ENCODE measurements around the gene CD27. TPM values are rescaled to one million over a fixed set of nuclear protein-coding genes. Genes with fewer than 3 reads are reported as not detected.

CD27 gene
- total and polyA plus RNA-seq, 9 of the 15 experiments (the other 6 are each of a cell fraction or from before 2014, with no cell fraction given) = 0.24 TPM; not detected in 8

DNA sequence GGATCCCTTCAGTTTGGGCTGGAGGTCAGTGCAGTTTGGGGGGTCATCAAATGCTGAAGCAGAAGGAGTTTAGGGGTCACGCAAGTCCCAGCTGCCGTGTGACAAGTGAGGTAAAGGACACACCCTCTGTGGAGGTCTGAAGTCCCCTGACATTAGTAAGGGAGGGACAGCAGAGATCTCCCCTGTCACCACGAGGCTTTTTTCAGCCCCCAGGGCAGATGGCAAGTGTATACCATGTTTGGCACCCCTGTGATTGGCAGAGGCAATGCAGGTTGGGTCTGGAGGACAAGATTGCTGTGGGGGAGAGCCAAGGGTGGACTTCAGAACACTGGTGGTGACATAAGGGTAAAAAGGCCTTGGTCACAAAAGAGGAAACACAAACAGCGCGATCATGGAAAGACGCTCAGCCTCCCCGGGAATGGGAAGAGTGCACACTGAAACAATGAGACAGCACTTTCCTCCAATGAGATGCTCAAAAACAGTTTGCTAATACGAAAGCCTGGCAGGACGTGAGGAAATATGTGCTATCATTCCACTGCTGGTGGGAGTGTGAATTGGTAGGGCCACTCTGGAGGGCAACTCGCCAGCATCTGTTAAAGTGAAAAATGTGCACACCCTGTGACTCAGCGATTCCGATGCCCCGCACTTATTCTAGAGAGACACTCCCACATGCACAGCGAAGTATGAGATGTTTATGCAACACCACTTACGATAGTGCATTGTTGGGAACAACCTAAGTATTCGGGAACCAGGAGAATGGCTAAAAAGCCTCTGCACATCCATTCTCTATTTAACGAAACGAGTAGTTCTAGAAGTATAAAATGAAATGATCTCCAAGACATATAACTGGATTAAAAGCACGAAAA lies 14.4 kb upstream of the CD27 start (continued):
- TF ChIP-seq, protein P1, sequence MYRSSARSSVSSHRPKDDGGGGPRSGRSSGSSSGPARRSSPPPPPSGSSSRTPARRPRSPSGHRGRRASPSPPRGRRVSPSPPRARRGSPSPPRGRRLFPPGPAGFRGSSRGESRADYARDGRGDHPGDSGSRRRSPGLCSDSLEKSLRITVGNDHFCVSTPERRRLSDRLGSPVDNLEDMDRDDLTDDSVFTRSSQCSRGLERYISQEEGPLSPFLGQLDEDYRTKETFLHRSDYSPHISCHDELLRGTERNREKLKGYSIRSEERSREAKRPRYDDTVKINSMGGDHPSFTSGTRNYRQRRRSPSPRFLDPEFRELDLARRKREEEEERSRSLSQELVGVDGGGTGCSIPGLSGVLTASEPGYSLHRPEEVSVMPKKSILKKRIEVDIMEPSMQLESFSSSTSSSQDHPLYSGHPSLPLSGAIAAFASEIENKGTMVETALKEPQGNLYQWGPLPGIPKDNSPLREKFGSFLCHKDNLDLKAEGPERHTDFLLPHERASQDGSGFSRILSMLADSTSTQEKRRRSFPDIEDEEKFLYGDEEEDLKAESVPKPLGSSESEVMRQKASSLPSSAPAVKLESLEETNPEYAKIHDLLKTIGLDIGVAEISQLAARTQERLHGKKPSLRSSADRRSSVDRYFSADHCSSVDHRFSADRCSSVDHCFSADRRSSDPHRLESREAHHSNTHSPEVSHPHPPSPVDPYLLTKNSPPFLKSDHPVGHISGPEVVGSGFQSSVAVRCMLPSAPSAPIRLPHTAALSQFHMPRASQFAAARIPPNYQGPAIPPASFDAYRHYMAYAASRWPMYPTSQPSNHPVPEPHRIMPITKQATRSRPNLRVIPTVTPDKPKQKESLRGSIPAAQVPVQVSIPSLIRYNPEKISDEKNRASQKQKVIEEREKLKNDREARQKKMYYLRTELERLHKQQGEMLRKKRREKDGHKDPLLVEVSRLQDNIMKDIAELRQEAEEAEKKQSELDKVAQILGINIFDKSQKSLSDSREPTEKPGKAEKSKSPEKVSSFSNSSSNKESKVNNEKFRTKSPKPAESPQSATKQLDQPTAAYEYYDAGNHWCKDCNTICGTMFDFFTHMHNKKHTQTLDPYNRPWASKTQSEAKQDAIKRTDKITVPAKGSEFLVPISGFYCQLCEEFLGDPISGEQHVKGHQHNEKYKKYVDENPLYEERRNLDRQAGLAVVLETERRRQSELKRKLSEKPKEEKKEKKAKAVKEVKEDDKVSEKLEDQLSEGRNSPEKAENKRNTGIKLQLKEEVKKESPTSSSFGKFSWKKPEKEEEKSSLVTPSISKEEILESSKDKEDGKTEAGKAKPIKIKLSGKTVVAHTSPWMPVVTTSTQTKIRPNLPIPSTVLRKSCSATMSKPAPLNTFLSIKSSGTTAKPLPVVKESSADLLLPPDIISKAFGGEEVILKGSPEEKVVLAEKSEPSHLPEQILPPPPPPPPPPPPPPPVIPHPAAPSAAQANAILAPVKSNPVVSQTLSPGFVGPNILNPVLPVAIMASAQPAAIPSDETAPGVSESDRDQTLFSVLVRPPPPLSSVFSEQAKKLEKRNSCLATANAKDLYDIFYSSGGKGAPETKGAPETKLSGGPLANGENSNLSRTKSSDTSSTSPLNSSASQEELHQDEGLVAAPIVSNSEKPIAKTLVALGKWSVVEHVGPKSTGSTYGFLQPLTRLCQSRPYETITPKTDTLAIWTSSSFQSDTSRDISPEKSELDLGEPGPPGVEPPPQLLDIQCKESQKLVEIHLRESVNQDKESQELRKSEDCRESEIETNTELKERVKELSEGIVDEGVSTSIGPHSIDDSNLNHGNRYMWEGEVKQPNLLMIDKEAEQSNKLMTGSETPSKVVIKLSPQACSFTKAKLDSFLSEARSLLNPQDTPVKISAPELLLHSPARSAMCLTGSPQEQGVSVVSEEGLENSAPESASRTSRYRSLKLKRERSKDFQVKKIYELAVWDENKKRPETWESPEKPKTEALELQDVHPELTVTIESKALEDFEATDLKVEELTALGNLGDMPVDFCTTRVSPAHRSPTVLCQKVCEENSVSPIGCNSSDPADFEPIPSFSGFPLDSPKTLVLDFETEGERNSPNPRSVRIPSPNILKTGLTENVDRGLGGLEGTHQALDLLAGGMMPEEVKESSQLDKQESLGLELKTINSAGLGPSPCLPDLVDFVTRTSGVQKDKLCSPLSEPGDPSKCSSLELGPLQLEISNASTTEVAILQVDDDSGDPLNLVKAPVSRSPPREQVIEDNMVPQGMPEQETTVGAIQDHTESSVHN (IDR thresholded peaks at IDR 0.05; ENCODE audit: borderline replicate concordance in 1 of 2, low read depth in 1 of 2) = peak in 1 of 2 experiments; percentile 84; a peak in 2 of 4 replicates
- TF ChIP-seq SREBF2 (CRISPR knock-in tag; IDR thresholded peaks at IDR 0.05) (no peak), KDM1A (IDR thresholded peaks at IDR 0.05) (peak in 1 of 2 experiments; percentile 42; a peak in 2 of 4 replicates), ZNF146 (CRISPR knock-in tag; IDR thresholded peaks at IDR 0.05; ENCODE audit: unreplicated experiment) (no peak), KDM4B (IDR thresholded peaks at IDR 0.05; ENCODE audit: borderline replicate concordance in 2 of 2, low read depth in 1 of 2) (no peak), MEF2A (IDR thresholded peaks at IDR 0.05; ENCODE audit: control insufficient read depth, low read depth, low read length) (no peak), POLR2A (conservative IDR thresholded peaks at IDR 0.05) (no peak)
- TF ChIP-seq, protein P2, sequence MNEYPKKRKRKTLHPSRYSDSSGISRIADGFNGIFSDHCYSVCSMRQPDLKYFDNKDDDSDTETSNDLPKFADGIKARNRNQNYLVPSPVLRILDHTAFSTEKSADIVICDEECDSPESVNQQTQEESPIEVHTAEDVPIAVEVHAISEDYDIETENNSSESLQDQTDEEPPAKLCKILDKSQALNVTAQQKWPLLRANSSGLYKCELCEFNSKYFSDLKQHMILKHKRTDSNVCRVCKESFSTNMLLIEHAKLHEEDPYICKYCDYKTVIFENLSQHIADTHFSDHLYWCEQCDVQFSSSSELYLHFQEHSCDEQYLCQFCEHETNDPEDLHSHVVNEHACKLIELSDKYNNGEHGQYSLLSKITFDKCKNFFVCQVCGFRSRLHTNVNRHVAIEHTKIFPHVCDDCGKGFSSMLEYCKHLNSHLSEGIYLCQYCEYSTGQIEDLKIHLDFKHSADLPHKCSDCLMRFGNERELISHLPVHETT (CRISPR knock-in tag; conservative IDR thresholded peaks at IDR 0.05 in 1 of 2, IDR thresholded peaks at IDR 0.05 in 1 of 2) = no peak
- TF ChIP-seq, protein P3, sequence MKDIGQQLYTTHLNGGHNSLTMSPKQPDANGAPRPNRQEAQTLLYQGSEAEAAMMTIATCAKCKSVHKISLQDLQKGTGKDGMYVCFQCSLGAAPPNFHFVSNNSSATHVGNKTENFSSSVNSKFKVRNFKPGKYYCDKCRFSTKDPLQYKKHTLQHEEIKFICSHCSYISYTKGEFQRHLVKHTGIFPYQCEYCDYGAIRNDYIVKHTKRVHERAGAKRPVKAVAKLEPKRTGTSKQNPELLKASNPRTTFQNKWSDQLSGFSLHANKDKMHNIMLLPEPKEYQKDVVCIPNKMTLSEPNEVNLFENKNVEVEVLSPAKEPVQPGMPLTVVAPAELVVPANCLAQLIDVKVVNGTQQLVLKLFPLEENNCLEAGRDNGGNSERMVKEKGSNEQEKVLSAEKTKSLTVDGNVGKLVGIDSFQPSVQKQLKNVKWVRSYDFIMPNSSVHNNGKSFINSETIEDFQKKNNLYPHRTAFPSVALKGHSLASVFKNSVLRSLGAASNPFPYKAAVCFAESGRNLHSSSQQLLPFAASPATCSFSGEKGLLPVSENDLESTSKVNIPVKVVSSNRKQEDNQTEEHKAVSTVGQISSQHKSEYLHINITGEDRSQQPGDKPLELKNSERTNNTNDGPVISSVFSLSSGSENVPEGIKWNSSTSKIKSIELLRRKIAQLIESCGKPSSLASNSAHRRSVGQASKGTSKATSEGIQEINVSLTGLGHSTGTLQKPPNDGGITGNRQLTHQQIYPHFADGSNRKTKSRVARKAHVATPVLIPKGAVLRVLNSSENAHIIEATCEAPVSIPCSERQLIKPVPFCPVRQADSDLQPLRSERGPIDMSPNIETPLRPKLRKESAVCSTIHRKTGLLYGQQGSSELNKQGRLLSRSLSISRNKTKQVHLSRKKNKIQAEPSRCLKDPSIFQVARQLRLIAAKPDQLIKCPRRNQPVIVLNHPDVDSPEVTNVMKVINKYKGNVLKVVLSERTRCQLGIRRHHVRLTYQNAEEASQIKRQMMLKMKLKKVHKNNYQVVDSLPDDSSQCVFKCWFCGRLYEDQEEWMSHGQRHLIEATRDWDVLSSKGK (CRISPR knock-in tag; IDR thresholded peaks at IDR 0.05) = no peak
- TF ChIP-seq, protein P4, sequence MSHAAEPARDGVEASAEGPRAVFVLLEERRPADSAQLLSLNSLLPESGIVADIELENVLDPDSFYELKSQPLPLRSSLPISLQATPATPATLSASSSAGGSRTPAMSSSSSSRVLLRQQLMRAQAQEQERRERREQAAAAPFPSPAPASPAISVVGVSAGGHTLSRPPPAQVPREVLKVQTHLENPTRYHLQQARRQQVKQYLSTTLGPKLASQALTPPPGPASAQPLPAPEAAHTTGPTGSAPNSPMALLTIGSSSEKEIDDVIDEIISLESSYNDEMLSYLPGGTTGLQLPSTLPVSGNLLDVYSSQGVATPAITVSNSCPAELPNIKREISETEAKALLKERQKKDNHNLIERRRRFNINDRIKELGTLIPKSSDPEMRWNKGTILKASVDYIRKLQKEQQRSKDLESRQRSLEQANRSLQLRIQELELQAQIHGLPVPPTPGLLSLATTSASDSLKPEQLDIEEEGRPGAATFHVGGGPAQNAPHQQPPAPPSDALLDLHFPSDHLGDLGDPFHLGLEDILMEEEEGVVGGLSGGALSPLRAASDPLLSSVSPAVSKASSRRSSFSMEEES (CRISPR knock-in tag; IDR thresholded peaks at IDR 0.05) = no peak

All from K562 (cell line).